HG03460 (cell line): ENCODE measurements around the gene GLRA1.
"Not testable (repeated sequence)": the region's sequence is repeated elsewhere in the genome, so short reads cannot be mapped to it uniquely, and the experiment has no call there.

ENCODE experiments used
- ATAC-seq: cut with Tn5 transposase; IDR thresholded peaks from one replicate; pipeline ENCODE4 v1.9.1; 2021; ENCODE audit not compliant: unreplicated experiment

The GLRA1 gene

DNA sequence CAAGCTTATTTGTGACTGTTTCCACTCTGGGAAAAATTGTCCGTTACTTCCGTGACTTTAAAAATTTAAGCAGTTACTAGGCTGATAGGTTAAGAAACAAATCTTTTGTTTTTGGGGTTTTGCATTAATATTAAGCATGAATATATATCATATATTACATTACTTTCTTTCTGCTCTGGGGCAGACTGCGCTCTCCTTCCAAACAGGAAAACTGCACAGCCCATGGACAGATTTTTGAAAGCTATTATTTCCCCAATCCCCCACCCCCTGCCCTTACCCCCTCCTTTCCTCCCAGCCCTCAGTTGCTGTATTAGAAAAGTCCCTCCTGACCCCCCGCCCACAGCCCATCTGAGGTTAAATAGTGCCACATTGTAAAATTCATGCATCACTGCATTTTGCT is 102.5 kb downstream of the GLRA1 start:
- ATAC-seq, result no peak

DNA sequence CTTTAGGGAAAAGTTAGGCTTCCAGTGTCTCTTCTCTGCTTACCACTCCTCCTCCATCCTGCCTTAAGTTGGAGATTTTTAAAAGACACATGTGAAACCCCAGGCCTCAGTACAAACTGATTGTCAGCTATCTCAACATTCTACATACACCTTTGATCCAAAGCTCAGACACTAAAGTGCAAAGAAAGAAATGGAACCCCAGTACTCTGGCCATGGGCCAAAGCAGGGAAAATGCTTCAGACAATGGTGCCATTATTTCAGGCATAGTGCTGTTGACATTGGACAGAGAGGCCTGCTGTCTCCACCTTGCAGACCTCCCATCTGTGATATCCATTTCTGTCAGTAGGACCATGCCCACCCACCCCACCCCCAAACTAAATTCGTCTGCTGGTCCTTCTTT is 103.7 kb downstream of the GLRA1 start:
- ATAC-seq, result no peak

DNA sequence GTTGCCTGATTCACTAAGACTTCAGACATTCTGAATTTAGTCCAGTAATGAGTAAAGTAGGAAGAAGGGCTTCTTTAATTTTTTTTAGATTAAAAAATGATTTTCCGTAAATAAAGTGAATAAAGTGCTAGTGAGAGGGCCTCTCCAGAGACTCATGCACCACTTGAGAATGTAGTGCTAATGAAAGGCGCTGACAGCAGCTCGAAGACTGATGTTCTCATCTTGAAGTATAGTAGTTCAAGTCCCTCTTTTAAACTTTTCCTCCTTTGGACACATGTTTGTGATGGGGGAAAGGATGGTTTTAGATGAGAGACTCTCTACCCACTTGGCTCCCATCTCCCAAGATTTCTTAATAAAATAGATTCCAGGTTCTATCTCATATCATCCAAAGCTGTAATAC is 104.4 kb downstream of the GLRA1 start:
- no peak for ATAC-seq

DNA sequence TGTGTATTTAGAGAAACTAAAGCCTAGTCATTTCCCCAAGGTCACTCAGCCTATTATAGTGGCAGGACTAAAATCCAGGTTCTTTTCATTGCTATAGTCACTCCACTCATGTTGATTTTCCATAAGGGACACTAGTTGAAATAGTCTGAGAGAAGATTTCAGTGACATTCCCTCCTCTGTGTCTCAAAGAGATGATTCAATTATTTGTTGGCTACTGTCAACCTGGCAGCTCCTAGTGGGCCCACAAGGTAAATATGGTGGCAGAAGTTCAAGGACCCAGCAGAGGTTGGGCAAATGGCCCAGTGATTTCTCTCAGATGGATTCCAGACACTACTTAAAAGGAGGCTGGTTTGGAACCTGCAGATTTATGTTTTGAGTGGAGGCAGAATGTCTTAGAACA is 104.8 kb downstream of the GLRA1 start:
- no peak for ATAC-seq

DNA sequence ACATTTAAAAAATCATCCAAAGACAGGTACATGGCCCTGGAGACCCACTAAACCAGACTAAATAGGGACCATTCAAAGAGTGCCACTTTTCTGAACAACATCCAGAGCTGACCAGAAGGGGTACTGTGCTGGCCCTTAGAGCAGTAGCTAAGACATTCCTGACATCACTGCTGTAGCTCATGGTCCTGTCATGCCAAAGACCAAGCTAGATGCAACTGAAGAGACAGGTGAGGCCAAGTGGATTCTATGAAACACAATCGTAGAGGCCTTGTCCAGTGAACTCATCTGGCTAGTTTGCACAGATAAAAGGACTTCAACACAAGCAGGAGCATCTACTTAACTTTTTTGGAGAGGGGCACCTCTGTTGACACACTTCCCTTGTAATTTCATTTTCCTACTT is 109.6 kb downstream of the GLRA1 start:
- no peak for ATAC-seq

GRCh38 chr5:151812757-151813309 is 111.8 kb downstream of the GLRA1 start:
- ATAC-seq, result no peak

DNA sequence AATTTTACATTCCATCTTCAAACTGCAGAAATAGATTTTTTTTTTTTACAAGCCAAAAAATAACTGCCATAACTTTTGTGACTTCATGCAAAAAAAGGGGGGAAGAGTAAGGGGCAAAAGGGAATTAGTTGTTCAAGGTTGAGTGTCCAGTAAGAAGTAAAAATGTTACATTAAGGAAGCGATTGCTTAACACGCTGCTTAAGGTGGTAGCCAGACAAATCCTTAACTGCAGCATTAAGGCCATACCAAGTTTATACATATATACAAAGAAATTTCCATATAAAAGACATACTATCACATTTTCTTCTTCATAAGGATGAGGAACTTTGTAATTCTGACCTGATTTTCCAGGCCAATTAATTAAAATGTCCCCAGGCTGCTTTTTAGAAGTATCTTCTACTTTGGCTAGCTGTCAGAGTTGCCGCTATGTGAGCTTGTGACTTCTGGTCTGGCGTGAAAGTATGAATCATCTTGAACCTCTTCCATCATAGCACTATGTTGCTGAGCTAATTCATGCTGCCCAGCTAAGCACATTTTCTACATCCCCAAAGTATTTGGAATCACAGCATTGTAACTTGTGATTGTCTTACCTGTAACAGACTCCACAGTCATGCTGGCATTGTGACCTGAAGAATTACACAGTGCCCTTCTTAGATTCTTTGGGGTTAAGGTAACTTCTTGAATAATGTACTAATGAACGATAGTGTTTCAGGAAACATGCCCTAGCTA is 112.9 kb downstream of the GLRA1 start:
- no peak for ATAC-seq

GRCh38 chr5:151810897-151811296 is 113.8 kb downstream of the GLRA1 start:
- no peak for ATAC-seq

GRCh38 chr5:151810449-151810848 is 114.2 kb downstream of the GLRA1 start:
- no peak for ATAC-seq

GRCh38 chr5:151808451-151809169 is 116.0 kb downstream of the GLRA1 start:
- ATAC-seq, result no peak

DNA sequence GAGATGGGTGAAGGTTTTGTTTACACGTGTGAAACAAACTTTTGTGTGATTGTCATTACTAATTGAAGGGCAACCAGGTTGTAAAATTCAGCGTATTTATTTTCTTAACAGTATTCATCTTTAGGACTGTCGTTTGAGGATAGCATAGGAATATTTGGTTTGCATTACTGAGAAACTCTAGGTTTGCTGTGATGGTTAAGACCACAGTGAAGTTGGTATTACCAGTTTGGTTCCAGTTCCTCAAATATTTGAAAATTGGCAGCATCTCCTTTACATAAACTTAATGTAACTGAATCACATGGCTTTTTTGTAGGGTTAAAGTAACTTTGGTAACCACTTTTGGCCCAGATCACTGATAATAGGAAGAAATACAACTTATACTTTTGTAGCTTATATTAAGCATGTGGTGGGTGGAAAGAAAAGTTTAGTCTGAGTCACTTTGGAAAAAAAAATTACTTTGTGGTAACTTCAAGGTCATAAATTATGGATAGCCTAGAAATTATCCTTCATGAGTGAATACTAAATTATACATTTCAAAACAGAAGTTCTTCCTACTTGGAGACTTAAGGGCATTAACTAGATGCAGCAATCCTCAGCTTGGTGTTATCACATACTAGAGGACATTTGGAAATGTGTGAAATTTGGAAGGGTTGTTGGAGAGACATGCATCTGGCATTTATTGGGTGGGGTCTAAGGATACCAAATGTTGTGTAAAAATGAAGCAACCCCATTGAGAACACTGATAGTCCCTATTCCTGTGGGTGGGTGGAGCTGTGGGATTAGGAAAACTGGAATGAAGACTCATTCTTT is 119.0 kb downstream of the GLRA1 start:
- no peak for ATAC-seq

DNA sequence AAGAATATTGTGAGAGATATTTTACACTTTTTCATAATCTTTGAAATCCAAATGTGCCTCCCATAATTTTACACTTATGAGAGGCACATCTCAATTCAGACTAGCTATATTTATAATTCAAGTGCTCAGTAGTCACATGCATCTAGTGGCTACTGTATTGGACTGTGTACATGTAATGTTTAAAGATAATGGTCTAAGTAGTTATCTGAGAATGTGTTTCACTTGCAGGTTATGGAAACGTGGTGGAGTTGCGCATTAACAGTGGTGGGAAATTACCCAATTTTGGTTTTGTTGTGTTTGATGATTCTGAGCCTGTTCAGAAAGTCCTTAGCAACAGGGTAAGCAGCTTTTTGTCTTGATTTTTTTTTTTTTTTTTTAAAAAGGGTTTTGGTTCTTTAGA is 124.1 kb downstream of the GLRA1 start:
- no peak for ATAC-seq

GRCh38 chr5:151799407-151799806 is 125.2 kb downstream of the GLRA1 start:
- no peak for ATAC-seq

DNA sequence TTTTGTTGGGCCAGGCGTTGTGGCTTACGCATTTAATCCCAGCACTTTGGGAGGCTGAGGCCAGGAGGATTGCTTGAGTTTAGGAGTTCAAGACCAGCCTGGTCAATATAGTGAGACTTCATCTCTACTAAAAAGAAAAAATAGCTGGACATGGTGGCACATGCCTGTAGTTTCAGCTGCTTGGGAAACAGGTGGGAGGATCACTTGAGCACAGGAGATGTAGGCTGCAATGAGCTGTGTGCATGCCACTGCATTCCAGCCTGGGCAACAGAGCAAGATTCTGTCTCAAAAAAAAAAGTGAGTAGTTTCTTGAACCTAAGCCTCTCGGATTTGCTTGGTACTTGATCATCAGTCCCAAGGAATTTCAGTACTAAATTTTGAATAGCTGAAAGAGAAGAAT is 126.0 kb downstream of the GLRA1 start:
- ATAC-seq, result no peak

GRCh38 chr5:151795426-151795825 is 129.2 kb downstream of the GLRA1 start:
- no peak for ATAC-seq

DNA sequence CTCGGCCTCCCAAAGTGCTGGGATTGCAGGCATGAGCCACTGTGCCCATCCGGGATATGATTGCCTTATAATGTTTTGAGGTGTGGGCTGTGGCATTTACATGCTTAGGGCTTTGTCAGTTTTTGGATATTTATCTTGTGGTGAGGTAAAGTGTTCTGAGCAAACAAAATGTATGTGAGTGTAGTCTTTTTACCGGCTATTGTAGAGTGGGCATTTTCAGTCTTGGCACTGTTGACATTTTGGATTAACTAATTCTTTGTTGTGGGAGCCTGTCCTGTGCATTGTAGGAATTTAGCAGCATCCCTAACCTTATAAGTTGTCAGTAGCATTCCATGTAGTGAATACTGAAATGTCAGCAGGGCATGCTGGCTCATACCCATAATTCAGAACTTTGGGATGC is 131.3 kb downstream of the GLRA1 start:
- ATAC-seq, result no peak

DNA sequence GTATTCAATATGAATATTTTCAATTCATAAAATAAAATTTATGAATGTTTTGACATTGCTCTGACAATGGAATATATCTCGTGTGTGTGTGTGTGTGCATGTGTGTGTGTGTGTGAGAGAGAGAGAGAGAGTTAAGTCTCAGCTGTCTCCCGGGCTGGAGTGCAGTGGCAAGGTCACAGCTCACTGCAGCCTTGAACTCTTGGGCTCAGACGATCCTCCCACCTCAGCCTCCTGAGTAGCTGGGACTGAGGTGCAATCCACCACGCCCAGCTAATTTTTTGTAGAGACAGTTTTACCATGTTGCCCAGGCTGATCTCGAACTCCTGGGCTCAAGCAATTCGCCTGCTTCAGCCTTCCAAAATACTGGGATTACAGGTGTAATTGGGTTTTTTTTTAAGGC is 136.8 kb downstream of the GLRA1 start:
- ATAC-seq, result no peak

DNA sequence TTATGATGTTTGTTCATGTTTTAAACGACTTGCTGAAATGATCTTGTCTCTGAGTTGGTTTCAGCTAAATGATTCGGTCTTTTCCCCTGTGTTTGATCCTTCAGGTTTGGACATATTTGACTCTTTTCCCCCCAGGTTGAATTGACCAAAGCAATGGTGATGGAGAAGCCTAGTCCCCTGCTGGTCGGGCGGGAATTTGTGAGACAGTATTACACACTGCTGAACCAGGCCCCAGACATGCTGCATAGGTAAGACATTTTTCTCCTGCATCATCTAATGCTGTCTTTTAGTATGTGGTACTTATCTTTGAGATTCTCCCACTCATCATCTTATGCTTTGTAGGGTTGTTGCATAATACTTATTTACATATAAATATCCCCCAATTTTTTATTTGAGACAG is 138.2 kb downstream of the GLRA1 start:
- no peak for ATAC-seq

GRCh38 chr5:151784141-151784540 is 140.5 kb downstream of the GLRA1 start:
- no peak for ATAC-seq

GRCh38 chr5:151783664-151784063 is 141.0 kb downstream of the GLRA1 start:
- ATAC-seq, result not testable (repeated sequence)

DNA sequence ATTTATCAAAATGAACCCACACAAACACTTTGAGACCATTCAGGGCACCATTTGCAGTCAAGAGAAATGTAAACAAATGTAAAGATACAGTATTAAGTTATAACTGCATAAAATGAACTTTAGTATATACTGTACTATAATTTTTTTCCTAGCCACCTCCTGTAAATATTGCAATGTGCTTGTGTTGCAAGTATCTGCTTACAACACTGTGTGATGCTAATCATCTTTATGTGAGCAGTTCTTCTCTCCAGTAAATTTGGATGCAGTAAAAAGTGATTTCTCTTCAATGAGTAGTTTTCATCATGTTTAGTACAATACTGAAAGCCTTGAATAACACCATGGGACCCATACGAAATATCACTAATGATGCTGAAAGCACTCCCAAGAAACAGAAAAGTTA is 143.4 kb downstream of the GLRA1 start:
- no peak for ATAC-seq

DNA sequence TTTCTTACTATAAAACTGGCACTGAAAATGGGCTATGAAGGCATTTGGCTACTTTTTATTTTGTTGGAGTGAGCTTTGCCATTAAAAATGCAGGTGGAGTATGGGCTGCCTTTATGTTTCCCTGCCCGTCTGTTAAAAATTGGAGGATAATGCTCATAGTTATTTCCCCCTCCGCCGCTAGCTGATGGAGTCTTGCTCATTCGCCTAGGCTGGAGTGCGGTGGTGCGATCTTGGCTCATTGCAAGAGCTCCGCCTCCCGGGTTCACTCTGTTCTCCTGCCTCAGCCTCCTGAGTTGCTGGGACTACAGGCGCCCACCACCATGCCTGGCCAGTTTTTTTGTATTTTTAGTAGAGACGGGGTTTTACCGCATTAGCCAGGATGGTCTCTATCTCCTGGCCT is 144.3 kb downstream of the GLRA1 start:
- no peak for ATAC-seq
